Keratinocyte (primary cell): Measurements from ENCODE around the gene SAFB2. TPM values are rescaled to one million over a fixed set of nuclear protein-coding genes. Genes with fewer than 3 reads are reported as not detected.

Experiments
- DNase-seq: peaks from one replicate; pipeline ENCODE4 v3.0.0-alpha.2; 2011; ENCODE audit warnings: low read depth, missing footprints, low spot score
- FAIRE-seq: peaks from 2 replicates; lab custom pipeline; 2011; peaks lifted over from hg19 to GRCh38; lab: Jason Lieb, UNC
- H2AFZ ChIP-seq: 2 replicates; pipeline ENCODE4 v1.6.0; 2012; ENCODE audit warnings: low read length, control low read depth, inconsistent platforms; ENCODE audit not compliant: control insufficient read depth
- H3K27ac ChIP-seq: 2 replicates; pipeline ENCODE4 v1.5.1; 2011; ENCODE audit warnings: low read length; ENCODE audit not compliant: control insufficient read depth, insufficient read depth
- H3K27me3 ChIP-seq: 3 replicates; pipeline ENCODE4 v1.6.0; 2011; ENCODE audit warnings: low read length; ENCODE audit not compliant: control insufficient read depth, insufficient read depth; ENCODE audit errors: extremely low read depth
- H3K36me3 ChIP-seq, 2 experiments: 2 replicates in 1 of 2; 3 replicates in 1 of 2; pipeline ENCODE4 v1.5.1; 2011; ENCODE audit warnings: low read length in 2 of 2, mild to moderate bottlenecking in 1 of 2; ENCODE audit not compliant: control insufficient read depth in 2 of 2, insufficient read depth in 2 of 2; ENCODE audit errors: extremely low read depth in 1 of 2
- H3K4me1 ChIP-seq: 3 replicates; pipeline ENCODE4 v1.5.1; 2011; ENCODE audit warnings: low read length; ENCODE audit not compliant: control insufficient read depth, insufficient read depth; ENCODE audit errors: extremely low read depth
- H3K4me2 ChIP-seq: 3 replicates; pipeline ENCODE4 v1.6.0; 2011; ENCODE audit warnings: low read depth, low read length; ENCODE audit not compliant: control insufficient read depth, insufficient read depth; ENCODE audit errors: extremely low read depth
- H3K4me3 ChIP-seq, 3 experiments: fragments of 200-600 bp in 1 of 3; sonication (generic) in 1 of 3; 2 replicates in 2 of 3; 3 replicates in 1 of 3; pipeline ENCODE4 v1.5.1; 2011 to 2016; ENCODE audit warnings: low read length in 3 of 3, mild to moderate bottlenecking in 3 of 3, control low read depth in 2 of 3, inconsistent platforms in 1 of 3, low read depth in 1 of 3, mixed read lengths in 1 of 3, mixed run types in 1 of 3, moderate library complexity in 1 of 3; ENCODE audit not compliant: control insufficient read depth in 2 of 3, insufficient read depth in 2 of 3; ENCODE audit errors: extremely low read depth in 1 of 3
- H3K79me2 ChIP-seq: 2 replicates; pipeline ENCODE4 v1.6.0; 2012; ENCODE audit warnings: low read length; ENCODE audit not compliant: control insufficient read depth, insufficient read depth
- H3K9ac ChIP-seq: 3 replicates; pipeline ENCODE4 v1.6.0; 2011; ENCODE audit warnings: low read length; ENCODE audit not compliant: control insufficient read depth, insufficient read depth; ENCODE audit errors: extremely low read depth
- H3K9me1 ChIP-seq: 3 replicates; pipeline ENCODE4 v1.6.0; 2011; ENCODE audit warnings: low read length; ENCODE audit not compliant: control insufficient read depth, insufficient read depth; ENCODE audit errors: extremely low read depth
- H3K9me3 ChIP-seq: 2 replicates; pipeline ENCODE4 v1.5.1; 2012; ENCODE audit warnings: low read depth, low read length; ENCODE audit not compliant: control insufficient read depth
- H4K20me1 ChIP-seq: 3 replicates; pipeline ENCODE4 v1.6.0; 2011; ENCODE audit warnings: low read length; ENCODE audit not compliant: control insufficient read depth, insufficient read depth; ENCODE audit errors: extremely low read depth
- EZH2 ChIP-seq: IDR thresholded peaks from one replicate; pipeline ENCODE4 v1.6.1; 2012; ENCODE audit warnings: inconsistent platforms, mild to moderate bottlenecking, low read length, moderate library complexity
- dilution Hi-C: fragments of 300-500 bp; cut with MboI; formaldehyde crosslinking; loops from one replicate; pipeline ENCODE4 v1.7.0; 2020; ENCODE audit warnings: low sequenced_read_pairs; ENCODE audit not compliant: extremely low pct_ligation_motif_present
- polyA plus RNA-seq, 5 experiments: library from polyadenylated mRNA; depleted of rRNA in 3 of 5; stranded (reverse) in 3 of 5; stranded (forward) in 1 of 5; unstranded in 1 of 5; fragments of >200 nt; gene quantifications; 1 replicate in 1 of 5; 2 replicates in 3 of 5; 3 replicates in 1 of 5; pipeline versions ENCODE4 v1.2.1 to v1.2.3, GENCODE V29; 2011 to 2012; ENCODE audit warnings: missing spikeins in 2 of 5, low read depth in 1 of 5, low replicate concordance in 1 of 5
- TF ChIP-seq, protein P1 (sequence below), 3 experiments: IDR thresholded peaks in 1 of 3; conservative IDR thresholded peaks in 1 of 3; optimal IDR thresholded peaks in 1 of 3; 2 replicates in 2 of 3; 3 replicates in 1 of 3; pipeline versions ENCODE3 to v1.5.1; 2011; ENCODE audit warnings: low read length in 3 of 3, mild to moderate bottlenecking in 3 of 3, moderate library complexity in 2 of 3, control low read depth in 1 of 3, inconsistent platforms in 1 of 3; ENCODE audit not compliant: insufficient read depth in 2 of 3; ENCODE audit errors: extremely low read depth in 1 of 3

SAFB2 gene
- polyA plus RNA-seq, 1 donor (not counting 4 experiments of a cell fraction or from before 2014, with no cell fraction given) = 15.3 TPM

GRCh38 chr19:5625641-5626040 is 3.1 kb upstream of the SAFB2 start:
- dilution Hi-C loops = no loop called here
- no peak for DNase-seq
- H4K20me1 ChIP-seq = peaks cover 30% of the 10 kb centered on the region
- H3K36me3 ChIP-seq = peaks cover 19 to 52% of the 10 kb centered on the region in 2 experiments
- peaks cover 95% of the 10 kb centered on the region for H3K79me2 ChIP-seq
- peak overlapping the region in 1 of 3 experiments; percentile 95 for H3K4me3 ChIP-seq
- H3K27ac ChIP-seq = no peak overlapping the region
- H3K4me2 ChIP-seq = peak overlapping the region; percentile 93
- H2AFZ ChIP-seq = no peak overlapping the region
- peak overlapping the region; percentile 97 for H3K9ac ChIP-seq
- H3K27me3 ChIP-seq = no peaks in the 10 kb centered on the region
- TF ChIP-seq EZH2 = no peak
- TF ChIP-seq, protein P1, sequence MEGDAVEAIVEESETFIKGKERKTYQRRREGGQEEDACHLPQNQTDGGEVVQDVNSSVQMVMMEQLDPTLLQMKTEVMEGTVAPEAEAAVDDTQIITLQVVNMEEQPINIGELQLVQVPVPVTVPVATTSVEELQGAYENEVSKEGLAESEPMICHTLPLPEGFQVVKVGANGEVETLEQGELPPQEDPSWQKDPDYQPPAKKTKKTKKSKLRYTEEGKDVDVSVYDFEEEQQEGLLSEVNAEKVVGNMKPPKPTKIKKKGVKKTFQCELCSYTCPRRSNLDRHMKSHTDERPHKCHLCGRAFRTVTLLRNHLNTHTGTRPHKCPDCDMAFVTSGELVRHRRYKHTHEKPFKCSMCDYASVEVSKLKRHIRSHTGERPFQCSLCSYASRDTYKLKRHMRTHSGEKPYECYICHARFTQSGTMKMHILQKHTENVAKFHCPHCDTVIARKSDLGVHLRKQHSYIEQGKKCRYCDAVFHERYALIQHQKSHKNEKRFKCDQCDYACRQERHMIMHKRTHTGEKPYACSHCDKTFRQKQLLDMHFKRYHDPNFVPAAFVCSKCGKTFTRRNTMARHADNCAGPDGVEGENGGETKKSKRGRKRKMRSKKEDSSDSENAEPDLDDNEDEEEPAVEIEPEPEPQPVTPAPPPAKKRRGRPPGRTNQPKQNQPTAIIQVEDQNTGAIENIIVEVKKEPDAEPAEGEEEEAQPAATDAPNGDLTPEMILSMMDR (optimal IDR thresholded peaks at IDR 0.05 in 1 of 3, IDR thresholded peaks at IDR 0.05 in 1 of 3, conservative IDR thresholded peaks at IDR 0.05 in 1 of 3; ENCODE audit: extremely low read depth in 1 of 3, insufficient read depth in 2 of 3, low read length in 3 of 3) = no peak
- FAIRE-seq = peak; percentile 73
- H3K9me3 ChIP-seq = no peaks in the 10 kb centered on the region
- no peaks in the 10 kb centered on the region for H3K9me1 ChIP-seq
- H3K4me1 ChIP-seq = peaks cover 22% of the 10 kb centered on the region

DNA sequence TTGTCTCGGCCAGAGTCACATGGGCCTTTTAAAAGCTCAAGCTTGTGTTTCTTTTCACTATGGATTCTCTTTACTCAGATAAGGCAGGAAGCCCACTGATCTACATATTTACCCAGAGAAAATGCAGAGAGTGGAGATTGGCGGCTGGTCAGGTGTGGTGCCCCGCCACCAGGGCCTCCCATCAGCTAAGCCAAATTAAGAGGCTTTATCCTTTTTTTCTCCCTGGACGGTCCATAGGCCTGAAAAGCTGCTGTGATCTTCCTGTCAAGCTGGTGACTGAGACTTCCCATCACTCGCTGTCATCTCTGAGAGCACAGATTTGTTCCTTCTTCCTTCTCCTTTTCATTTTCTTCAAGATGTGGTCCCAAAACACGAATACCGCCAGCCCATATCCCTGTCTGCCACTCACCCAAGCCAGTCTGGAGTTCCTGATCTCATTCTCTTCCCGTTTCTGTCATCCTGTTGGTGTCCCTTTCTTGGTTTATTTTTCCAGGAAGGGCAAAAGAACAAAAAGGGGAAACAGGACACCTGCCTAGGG is 2.2 kb upstream of the SAFB2 start:
- Histone ChIP-seq H3K36me3 (peaks cover 22 to 58% of the 10 kb centered on the region in 2 experiments), H3K9ac (peak overlapping the region; percentile 97), H3K9me3 (no peaks in the 10 kb centered on the region), H2AFZ (no peak overlapping the region), H3K4me2 (peak overlapping the region; percentile 93), H3K27me3 (no peaks in the 10 kb centered on the region), H3K79me2 (peaks cover 96% of the 10 kb centered on the region), H3K4me3 (peak overlapping the region; percentile 91 to 95 (median 95)), H3K9me1 (no peaks in the 10 kb centered on the region), H3K4me1 (peaks cover 22% of the 10 kb centered on the region), H3K27ac (peak overlapping the region; percentile 87), H4K20me1 (peaks cover 28% of the 10 kb centered on the region)
- FAIRE-seq (no peak), DNase-seq (no peak)
- TF ChIP-seq EZH2 = no peak
- TF ChIP-seq, protein P1 (optimal IDR thresholded peaks at IDR 0.05 in 1 of 3, IDR thresholded peaks at IDR 0.05 in 1 of 3, conservative IDR thresholded peaks at IDR 0.05 in 1 of 3; ENCODE audit: extremely low read depth in 1 of 3, insufficient read depth in 2 of 3, low read length in 3 of 3) = no peak
- dilution Hi-C loops = no loop called here
